NCI-H2196 (cell line): ENCODE results near the gene CLASRP.
"Not testable (repeated sequence)": the region's sequence is repeated elsewhere in the genome, so short reads cannot be mapped to it uniquely, and the experiment has no call there.

Experiments used
- DNase-seq: peaks from one replicate; lab custom pipeline; 2025; ENCODE audit not compliant: unreplicated experiment; lab: John Stamatoyannopoulos, UW

The CLASRP gene

DNA sequence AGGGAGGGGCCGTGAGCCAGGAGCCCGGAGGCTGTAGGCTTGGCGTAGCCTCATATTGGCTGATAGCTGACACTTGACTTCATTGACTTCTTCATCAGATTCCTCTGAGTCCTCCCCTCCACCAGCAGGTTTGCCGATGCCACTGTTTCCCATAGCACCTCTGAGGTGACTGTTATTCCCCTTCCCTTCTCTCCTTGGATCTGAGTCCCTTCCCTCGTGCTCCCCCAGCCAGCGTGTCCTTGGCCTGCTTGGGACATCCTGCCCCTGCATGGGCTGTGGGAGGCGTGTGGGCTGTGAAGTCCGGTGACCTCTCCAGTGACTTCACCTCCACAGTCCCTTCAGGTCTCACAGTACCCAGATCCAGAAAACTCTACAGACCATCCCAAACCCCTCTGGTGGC is 63.0 kb downstream of the CLASRP start:
- no peak for DNase-seq

DNA sequence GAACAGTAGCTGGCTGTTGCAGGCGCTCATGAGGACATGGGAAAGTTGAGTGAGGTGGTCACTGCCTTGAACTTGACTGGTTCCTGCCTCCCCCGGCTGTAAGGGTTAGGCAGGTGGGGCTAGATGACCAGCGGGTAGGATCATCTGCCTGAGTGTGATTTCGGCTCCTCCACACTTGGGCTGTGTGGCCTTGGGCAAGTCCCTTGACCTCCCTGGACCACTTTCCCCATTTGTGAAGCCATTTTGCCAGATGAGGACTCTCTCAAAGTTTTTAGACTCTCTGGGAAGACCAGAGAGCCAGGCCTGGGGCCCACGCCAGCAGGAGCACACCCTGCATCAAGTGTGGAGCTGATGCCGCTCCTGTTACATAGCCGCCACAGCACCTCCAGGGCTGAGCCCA is 63.6 kb downstream of the CLASRP start:
- no peak for DNase-seq

DNA sequence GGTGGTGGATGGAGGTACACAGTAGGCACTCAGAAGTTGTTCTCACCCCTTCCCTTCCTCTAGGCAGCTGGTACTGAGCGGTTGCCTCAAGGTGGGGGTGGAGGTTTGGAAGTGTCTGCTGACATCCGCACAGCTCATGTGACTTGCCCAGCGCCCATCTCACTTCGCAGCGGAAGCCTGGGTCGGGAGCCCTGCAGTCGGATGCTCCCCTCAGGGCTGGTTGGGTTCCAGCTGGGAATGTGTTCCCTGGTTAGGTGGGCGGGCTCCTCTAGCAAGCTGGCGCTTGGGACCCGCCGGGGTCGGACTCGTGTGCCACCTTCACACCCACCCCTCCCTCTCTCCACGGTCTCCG is 64.3 kb downstream of the CLASRP start:
- DNase-seq, result peak; percentile 70

DNA sequence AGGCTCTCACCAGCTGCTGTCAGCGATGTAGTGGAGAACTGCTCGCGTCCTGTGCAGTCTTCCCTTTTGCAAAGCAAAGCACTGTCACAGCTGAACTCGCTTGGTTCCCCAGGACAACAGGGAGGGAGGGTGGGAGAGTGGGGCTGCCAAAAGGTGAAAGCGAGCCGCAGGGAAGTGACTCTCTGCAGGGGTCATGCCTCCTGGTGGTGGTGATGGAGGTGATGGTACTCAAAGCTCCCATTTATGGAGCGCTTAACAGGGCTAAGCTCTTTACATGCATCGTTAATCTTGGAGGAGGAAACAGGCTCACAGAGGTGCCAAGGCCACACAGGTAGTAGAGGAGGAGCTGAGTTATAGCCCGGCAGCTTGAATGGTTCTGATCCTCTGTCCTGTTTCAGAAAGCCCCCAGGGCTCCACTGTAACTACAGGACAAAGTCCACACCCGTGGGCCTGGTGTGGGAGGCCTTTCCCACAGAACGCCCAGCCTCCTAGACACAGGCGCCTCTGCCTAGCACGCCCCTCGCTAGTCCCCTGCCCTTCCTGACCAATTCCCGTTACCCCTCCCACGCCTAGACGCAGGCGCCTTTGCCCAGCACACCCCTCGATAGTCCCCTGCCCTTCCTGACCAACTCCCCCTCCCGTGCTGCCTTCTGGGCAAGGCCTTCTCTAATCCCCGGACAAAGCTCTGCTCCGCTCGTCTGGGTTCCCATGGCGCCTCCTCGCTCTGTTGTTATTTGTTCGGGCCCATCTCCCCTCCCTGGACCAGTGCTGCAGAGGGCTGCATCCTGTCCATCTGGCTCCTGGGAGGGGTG is 64.9 kb downstream of the CLASRP start:
- DNase-seq, result peak; percentile 67

DNA sequence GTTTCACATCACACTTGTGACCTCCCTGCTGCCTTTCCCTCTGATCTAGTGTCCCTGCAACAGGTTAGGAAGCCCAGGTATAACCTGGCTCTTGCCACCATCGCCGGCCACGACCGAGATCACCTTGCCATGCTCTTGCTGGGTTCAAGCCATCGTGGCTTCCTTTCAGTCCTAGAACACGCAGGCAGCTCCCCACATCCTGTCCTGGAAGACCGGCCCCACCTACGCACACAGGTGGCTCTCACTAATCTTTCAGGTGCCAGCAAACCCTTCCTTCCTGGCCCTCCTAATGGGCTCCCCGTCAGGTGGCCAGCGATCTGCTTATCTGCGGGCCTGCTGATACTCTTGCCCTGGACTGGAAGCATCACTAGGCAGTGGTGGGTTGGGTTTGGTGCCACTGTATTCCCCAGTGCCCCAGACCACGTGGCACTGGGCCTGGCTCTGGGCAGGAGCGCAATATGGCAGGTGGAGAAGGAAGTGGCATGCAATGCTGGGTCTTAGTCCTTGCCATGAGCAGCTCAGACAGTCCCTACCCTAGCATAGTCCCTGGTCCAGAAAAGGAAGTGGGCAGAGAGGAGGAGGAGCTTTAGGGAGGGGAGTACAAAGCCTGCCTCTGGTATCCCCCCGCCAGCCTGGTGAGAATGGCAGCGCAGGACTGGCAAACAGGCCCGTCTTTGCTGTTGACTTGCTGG is 66.0 kb downstream of the CLASRP start:
- DNase-seq, result no peak

DNA sequence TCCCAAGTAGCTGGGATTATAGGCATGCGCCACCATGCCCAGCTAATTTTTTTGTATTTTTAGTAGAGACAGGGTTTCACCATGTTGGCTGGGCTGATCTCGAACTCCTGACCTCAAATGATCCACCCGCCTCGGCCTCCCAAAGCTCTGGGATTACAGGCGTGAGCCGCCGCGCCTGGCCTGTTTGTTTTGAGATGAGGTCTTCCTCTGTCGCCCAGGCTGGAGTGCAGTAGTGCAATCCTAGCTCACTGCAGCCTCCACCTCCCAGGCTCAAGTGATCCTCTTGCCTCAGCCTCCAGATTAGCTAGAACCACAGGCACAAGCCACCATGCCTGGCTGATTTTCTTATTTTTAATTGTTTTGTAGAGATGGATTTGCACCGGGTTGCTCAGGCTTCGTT is 67.5 kb downstream of the CLASRP start:
- not testable (repeated sequence) for DNase-seq

DNA sequence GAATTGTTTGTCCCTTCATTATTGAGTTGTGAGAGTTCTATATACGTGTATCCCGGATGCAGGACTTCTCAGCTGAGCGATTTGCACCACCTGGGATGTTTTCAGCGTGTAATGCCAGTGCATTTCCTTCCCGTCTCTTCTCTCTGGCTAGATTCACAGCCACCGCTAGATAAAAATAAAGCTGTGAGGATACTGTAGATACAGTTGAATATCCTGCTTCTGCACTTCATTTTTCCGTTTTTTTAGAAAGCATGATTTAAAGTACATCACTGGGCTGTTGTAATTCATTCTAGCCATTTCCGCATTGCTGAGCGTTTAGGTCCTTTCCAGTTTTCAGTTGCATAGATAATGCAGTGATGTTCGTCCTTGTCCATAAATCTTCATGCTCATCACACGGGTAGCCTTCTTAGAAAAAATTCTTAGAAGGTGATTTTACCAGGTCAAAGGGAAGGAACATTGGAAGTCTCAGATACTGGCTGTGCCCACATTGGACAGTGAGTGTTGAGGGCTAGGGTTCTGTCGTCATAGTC is 68.8 kb downstream of the CLASRP start:
- no peak for DNase-seq

DNA sequence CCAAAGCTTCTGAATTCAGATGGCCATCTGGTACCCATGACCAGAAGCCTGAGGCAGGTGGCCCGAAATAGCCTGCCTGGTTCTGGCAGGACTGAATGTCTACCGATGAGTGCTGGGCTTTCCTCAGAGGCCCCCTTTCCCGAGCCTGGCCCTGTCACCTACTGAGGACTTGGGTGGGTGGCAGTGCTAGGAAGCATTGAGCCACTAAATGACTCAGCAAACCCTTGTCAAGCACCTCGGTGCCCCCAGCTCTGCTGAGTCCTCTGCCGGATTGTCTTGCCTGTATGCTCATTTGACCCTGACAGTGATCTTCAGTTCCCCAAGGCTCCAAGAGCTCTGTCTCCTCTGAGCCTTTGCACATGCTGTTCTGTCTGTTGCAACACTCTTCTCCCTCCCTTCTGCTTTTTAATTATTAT is 72.0 kb downstream of the CLASRP start:
- DNase-seq, result no peak

DNA sequence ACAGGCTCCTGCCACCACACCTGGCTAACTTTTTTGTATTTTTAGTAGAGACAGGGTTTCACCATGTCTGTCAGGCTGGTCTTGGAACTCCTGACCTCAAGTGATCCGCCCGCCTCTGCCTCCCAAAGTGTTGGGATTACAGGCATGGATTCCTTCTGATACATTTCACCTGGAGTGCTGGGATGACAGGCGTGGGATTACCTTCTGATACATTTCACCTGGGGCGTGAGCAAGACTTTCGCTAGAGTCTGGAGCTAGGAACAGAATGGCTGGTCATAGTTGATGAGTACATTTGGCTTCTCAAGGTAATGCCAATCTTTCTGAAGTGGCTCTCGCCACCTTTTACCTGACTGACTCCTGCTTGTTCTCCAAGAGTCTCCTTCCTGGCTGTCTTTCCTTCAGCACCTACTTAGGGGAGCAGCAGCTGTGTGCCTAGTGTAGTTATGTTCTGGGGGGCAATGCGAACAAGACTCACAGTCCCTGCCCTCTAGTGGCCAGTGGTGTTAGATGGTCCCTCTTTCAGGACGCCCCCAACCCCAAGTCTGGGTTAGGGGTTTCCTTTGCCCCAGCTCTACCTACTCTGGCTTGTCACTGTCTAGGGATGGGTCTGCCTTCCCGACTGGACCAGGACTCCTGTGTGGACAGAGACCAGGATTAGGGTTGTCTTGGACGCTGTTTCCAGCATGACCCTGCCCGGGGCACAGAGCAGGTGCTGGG is 73.4 kb downstream of the CLASRP start:
- DNase-seq, result no peak

DNA sequence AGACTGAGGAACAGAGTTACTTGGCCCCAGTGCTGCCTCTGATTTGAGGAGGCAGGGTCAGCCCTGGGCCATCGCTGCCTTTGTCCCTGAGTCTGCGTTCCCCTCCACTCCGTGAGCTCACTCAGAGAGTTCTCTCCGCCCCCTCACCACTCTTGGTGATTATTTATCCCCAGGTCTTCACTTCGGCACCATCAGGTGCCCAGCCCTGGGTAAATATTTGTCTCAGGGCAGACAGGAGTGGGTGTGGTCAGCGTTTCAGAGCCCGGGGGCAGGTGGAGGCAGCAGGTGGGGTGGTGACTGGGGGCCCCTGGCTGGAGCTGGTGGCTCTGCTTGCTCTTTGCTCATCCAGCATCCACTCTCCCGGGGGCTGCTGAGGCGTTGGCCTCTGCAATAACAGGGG is 74.8 kb downstream of the CLASRP start:
- peak; percentile 83 for DNase-seq

DNA sequence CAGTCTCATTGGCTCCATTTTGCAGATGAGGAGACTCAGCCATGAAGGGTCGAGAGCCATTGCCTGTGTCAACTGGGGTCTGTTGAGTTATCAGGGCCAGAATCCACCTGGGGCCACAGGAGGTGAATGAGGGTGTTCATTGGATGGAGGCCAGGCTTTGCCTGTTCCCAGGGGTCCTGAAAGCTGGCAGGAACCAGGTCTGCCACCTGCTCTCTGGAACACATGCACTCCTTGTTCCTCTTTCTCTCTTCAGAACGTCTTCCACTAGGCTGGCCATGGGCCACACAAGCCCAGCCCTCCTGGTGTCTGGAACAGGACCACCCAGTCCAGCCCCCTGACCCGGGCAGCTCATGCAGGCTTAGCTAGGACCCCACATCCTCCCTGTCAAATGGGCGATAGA is 75.3 kb downstream of the CLASRP start:
- DNase-seq, result no peak

DNA sequence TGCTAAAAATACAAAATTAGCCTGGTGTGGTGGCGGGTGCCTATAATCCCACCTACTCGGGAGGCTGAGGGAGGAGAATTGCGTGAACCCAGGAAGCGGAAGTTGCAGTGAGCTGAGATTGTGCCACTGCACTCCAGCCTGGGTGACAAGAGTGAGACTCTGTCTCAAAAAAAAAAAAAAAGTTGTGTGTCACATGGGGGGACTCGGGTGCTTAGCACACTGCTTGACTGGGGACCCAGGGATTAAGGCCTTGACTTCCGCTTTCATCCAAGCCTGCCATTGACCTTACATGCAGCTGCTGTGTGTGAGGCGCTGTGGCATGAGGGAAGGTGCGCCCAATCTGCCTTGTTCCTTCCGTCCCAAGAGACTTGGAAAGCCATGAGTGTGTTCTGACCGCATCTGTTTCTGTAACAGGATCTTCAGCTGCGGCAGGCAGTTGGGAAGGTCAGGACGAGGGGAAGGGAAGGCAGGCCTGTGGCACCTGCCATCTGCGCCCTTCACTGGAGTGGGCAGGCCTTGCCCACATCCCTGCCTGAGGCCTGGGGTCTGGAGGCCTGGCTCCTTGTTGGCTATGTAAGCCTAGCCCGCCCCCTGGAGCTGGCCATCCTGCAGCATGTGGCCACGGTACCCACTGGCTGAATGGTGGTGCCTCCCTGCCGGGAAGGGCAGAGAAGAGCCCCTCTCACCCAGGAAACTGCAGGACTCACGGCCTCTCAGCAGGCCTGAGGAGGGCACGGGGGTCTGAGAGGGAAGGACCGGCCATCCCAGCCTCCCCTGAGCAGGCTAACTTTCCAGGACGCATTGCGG is 77.2 kb downstream of the CLASRP start:
- DNase-seq, result peak; percentile 81

DNA sequence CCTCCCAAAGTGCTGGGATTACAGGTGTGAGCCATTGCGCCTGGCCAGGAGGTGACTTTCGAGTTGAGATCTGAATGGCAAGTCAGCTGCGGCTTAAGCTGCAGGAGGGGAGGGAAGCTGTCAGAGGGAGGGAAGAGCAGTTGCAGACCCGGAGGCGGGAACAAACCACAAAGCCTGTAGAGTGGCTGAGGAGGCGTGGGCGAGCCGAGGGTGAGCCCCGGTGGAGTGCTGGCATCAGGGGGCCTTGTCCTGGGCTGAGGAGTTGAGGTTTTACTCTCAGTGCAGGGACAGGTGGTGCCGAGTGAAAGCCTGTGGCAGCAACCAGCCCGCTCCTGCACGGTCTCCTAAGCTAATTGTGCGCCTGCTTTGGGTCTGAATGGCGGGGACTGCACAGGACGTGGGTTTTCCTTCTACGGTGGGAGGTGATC is 78.3 kb downstream of the CLASRP start:
- DNase-seq, result peak; percentile 38

DNA sequence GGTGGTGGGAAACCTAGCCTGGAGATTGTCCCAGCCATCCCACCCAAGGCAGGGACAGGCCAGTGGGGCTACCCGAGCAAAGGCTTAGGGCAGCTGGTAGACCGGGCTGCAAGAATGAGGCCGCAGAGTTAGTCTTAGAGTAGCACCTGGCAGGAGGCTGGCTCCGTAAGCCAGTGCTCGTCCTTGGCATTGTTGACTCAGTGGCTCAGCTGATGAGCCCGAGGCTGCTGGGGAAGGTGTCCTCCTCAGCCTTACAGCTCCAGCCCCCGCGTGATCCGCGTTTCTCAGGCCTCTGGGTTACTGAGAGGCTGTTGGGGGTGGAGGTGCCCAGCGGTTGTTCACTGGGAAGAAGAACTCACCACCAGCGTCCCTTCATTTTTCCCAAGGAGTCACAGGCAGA is 78.8 kb downstream of the CLASRP start:
- peak; percentile 52 for DNase-seq

DNA sequence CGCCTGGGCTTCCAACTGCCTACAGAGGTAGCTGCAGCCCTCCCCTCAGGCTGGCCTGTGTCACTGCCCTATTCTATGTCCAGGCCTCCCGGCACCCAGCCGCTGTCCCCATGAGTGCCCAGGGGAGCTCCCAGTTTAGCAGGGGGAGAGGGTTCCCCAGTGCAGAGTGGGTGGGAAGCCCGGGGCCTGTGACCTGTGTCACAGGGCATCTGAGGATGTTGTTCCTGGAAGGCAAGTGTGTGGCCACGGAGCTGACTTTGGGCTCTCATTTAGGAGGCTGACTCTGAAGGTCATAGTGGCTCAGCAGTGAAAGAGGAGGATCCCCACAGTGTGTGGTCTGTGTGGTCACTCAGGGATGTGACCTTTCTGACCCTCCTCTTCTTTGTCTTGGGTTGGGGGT is 79.3 kb downstream of the CLASRP start:
- DNase-seq, result no peak

DNA sequence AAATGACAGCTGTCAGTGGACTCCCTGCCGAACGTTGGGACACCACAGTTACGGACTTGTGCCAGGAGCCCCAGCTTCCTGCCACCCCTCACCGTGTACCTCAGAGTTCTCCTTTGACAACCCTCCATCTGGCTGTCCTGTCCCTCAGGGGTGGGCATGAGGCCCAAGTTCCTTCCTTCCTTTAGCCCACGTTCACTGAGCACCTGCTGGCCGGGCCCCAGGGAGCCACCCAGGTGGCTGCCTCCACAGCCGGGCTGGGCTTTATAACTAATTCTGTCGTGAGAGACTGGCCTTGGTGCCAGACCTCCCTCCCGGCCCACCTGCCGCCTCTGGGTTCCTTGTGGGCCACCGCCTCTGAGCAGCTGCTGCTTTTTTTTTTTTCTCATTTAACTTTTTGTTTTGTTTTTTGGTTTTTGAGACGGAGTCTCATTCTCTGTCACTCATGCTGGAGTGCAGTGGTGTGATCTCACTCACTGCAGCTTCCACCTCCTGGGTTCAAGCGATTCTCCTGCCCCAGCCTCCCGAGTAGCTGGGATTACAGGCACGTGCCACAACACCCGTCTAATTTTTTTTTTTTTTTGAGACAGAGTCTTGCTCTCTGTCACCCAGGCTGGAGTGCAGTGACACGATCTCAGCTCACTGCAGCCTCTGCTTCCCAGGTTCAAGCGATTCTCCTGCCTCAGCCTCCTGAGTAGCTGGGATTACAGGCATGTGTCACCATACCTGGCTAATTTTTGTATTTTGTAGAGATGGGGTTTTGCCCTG is 79.9 kb downstream of the CLASRP start:
- DNase-seq, result not testable (repeated sequence)

DNA sequence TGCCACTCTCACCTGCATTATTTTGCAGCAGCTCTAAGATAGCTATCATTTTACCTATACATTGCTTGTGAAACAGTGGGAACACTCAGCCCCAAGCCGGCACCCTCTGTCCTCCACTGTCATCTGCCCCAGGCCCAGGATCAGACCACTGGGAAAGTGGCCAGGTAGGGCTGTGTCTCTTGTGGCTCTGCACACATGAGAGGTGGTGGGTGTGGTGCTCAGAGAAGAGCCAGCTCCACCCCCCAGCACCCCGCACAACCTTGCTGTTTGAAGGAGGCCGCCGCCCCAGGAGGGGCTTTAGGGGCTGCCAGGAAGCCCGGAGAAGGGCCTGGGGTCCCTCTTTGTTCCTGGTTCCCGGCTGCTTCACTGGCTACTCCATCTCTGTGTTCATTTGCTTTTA is 80.7 kb downstream of the CLASRP start:
- DNase-seq, result no peak
